Activated CD8-positive, alpha-beta memory T cell treated with anti-CD3 and anti-CD28 coated beads for 4 hours (primary cell): ENCODE results near the gene RTCA.
"Not testable (repeated sequence)": the region's sequence is repeated elsewhere in the genome, so short reads cannot be mapped to it uniquely, and the experiment has no call there.

Experiments used
- DNase-seq, 2 donors: peaks; one replicate each; pipeline ENCODE4 v3.0.0-alpha.2; 2020; ENCODE audit warnings: low read depth in 2 of 2

Gene RTCA

GRCh38 chr1:100306735-100307313 is 40.8 kb downstream of the RTCA start:
- DNase-seq = no peak

GRCh38 chr1:100308777-100309176 is 42.8 kb downstream of the RTCA start:
- no peak for DNase-seq

GRCh38 chr1:100309863-100310262 is 43.8 kb downstream of the RTCA start:
- no peak for DNase-seq

GRCh38 chr1:100313382-100313781 is 47.4 kb downstream of the RTCA start:
- DNase-seq = no peak

GRCh38 chr1:100316622-100317021 is 50.6 kb downstream of the RTCA start:
- no peak for DNase-seq

GRCh38 chr1:100320311-100321099 is 54.5 kb downstream of the RTCA start:
- DNase-seq = no peak

GRCh38 chr1:100321100-100321493 is 55.1 kb downstream of the RTCA start:
- no peak for DNase-seq

- no peak for DNase-seq
These were observed 55.5 kb downstream of the RTCA start for GRCh38 chr1:100321506-100321905.

- DNase-seq = no peak
These were observed 56.6 kb downstream of the RTCA start for GRCh38 chr1:100322436-100323211.

- no peak for DNase-seq
These were observed 57.5 kb downstream of the RTCA start for GRCh38 chr1:100323419-100324106.

- DNase-seq = no peak
These were observed 59.7 kb downstream of the RTCA start for GRCh38 chr1:100325415-100326324.

GRCh38 chr1:100326325-100326670 is 60.3 kb downstream of the RTCA start:
- DNase-seq = not testable (repeated sequence)

GRCh38 chr1:100328133-100328532 is 62.1 kb downstream of the RTCA start:
- DNase-seq = no peak

GRCh38 chr1:100331146-100331545 is 65.1 kb downstream of the RTCA start:
- not testable (repeated sequence) for DNase-seq

GRCh38 chr1:100332331-100332730 is 66.3 kb downstream of the RTCA start:
- DNase-seq = no peak

GRCh38 chr1:100335436-100335835 is 69.4 kb downstream of the RTCA start:
- DNase-seq = no peak

- DNase-seq = not testable (repeated sequence)
These were observed 71.9 kb downstream of the RTCA start for GRCh38 chr1:100337878-100338277.

GRCh38 chr1:100339735-100340134 is 73.7 kb downstream of the RTCA start:
- DNase-seq = not testable (repeated sequence)

GRCh38 chr1:100340494-100340893 is 74.5 kb downstream of the RTCA start:
- no peak for DNase-seq

- no peak for DNase-seq
These were observed 76.3 kb downstream of the RTCA start for GRCh38 chr1:100342348-100342747.
